NCI-H146 treated with DMSO at 0.1 percent for 48 hours (cell line): Measurements from ENCODE around the gene CST8.

Source experiments
- DNase-seq: peaks from one replicate; lab custom pipeline; 2025; ENCODE audit not compliant: unreplicated experiment; lab: John Stamatoyannopoulos, UW

CST8 gene

DNA sequence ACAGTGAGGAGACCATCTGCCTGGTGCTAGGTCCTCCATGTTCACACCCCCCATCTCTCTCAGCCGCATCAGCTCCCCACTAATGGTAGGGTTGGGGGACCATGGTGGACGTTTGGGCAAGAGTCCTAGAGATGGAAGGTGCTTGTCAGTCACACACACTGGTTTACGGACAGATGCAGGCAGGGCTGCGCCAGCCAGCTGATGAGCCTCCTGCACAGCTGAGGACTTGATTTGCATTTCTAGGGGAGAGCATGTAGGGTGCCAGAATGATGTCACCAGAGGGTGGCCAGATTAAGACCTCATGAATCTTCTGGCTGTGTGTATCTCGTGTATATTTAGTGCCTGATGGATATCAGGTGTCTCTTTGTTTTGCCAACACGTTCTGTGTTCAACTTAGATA lies 28.6 kb downstream of the CST8 start:
- no peak for DNase-seq

GRCh38 chr20:23520185-23520584 lies 29.3 kb downstream of the CST8 start:
- no peak for DNase-seq

- DNase-seq = no peak
Measured at GRCh38 chr20:23524146-23524545, 33.2 kb downstream of the CST8 start.

DNA sequence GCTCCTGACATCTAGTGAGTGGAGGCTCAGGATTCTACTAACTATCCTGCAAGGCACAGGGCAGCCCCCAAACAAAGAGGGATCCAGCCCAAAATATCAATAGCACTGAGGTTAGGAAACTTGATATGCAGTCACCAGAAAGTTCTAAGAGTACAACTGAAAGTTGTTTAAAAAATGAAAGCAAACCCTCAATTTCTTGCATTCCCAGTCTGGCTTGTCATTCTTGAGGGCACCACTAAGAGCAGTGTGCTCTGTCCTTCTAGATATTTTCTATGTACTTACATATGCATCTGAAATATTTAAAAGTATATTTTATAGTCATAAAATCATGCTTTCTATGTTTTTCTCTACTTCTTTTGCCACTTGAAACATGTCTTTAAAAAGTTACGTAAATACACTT lies 35.9 kb downstream of the CST8 start:
- no peak for DNase-seq

- no peak for DNase-seq
Measured at GRCh38 chr20:23528867-23529431, 38.0 kb downstream of the CST8 start.

- no peak for DNase-seq
Measured at GRCh38 chr20:23530937-23531567, 40.1 kb downstream of the CST8 start.

DNA sequence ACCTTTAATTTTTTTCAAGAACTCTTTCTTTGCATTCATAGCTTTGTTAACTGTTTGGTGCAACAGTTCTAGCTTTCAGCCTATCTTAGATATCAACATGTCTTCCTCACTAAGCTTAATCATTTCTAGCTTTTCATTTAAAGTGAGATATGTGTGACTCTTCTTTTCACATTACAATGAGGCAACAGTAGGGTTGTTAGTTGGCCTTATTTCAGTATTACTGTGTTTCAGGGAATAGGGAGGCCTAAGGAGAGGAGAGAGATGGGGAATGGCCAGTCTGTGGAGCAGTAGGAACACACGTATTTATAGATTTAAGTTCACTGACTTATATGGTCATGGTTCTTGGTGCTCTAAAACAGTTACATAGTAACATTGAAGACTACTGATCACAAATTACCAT lies 41.6 kb downstream of the CST8 start:
- no peak for DNase-seq

DNA sequence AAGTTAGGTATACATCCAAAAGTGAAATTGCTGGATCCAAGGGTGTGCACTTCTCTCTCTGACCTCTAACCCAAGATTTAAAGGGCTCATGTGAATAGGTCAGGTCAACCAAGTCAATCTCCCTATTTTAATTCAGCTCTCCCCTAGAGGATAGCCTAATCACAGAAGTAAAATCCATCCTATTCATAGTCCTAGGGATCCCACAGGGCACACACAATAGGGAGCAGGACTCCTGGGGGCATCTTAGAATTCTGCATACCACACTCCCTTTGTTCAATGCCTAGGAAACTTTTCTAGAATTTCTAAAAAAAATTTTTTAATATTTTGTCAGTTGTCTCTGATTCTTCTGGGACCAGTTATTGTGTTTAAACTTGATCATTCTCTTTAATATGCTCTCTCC lies 42.2 kb downstream of the CST8 start:
- DNase-seq = no peak

DNA sequence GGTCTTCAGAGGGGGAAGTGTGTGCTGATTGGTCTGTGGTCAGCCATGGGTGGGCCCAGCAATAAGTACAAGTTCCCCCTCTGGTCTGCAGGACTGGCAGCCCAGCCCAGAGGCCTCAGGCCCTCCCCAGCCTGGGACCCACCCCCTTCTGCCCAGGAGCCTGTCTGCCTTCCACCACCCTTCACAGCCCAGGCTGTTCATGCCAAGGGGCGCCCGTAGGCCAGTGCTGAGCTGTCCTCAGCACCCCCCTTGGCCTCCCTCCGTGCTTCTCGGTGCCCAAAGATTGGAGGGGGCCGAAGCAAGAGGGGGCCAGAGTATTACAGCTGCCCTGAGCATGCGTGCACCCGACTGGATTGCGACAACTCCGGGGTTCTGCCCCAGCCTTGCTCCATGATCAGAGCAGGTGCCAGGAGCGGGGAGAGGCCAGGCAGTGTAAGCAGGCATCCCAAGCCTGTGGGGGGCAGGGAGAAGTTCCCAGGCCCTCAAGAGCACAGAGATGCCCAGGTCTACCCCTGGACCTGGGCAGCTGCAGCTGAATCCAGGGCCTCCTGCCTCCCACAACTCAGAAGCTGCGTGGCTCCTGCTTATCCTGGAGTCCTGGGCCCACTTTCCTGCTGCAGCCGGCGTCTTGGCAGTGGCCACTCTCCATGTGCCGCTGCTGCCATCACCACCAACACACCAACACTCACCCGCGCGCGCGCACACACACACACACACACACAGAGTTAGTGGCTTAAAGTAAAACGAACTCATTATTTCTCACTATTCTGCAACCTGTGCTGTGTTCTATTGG lies 44.1 kb downstream of the CST8 start:
- DNase-seq = no peak

GRCh38 chr20:23536328-23536974 lies 45.5 kb downstream of the CST8 start:
- DNase-seq = no peak

DNA sequence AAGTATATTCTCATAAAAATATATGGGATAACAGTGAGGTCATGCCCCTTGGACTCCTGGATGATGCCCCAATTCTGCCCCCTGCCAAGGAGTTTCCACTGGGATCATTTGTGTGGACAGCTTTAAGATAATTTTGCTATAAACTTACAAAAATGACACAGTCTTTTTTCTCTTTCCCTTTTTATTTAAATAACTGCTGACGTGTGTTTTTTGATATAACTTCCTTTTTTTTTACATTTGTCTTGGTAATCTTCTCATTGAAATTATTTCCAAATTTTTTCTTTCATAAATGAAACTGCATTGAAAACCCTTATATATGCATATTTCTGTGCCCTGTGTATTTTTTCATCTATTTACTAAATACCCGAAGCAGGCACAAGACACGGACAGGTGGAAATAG lies 46.1 kb downstream of the CST8 start:
- no peak for DNase-seq

- no peak for DNase-seq
Measured at GRCh38 chr20:23540624-23541023, 49.7 kb downstream of the CST8 start.

DNA sequence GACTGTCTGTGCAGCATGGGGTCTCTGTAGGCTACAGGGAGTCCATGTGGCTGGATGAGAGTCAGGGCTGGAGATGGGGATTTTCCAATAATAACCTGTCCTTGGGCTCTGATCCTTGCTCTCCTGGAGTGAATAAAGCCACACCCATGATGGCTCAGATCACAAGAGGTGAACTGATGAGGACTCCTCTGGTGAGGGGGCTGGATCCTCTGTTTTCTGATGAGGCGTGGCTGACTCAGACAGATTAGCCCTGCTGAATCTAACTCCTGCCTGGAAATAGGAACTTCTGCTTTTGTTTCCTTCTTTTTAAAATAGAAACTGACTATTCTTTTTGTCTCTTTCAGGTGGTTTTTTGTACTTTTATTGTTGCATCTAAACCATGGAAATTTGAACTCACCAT lies 50.4 kb downstream of the CST8 start:
- DNase-seq = no peak

- DNase-seq = no peak
Measured at GRCh38 chr20:23541776-23542175, 50.9 kb downstream of the CST8 start.

DNA sequence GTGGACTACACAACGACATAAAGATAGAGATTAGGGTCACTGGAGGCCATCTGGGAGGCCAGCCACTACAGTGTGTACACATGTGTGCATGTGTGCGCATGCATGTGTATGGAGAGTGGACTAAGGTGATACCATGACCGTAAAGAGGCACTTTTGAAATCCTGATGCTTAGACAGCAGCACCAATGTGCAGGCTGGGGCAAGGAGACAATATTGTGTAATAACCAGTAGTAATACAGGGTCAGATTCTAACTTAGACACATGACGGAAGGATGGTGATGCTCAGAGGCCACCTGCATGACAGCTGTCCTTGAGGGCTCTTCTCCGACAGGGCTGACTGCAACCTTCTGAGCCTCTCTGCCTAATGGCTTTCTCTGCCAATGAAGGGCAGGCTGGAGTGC lies 51.9 kb downstream of the CST8 start:
- no peak for DNase-seq

GRCh38 chr20:23544133-23544532 lies 53.2 kb downstream of the CST8 start:
- DNase-seq = no peak
